Prostate gland (tissue), 2 donors: ENCODE measurements around the gene ELMO1. TPM values are rescaled to one million over a fixed set of nuclear protein-coding genes. Genes with fewer than 3 reads are reported as not detected.
A peak's percentile ranks its signal among the peaks of the same experiment; 100 is the strongest.

Source experiments
- DNase-seq: peaks from one replicate; pipeline ENCODE4 v3.0.0-alpha.2; 2019; ENCODE audit warnings: low spot score
- H3K27ac ChIP-seq, 2 donors: fragments of 200-600 bp; sonication (generic); 2 replicates each; pipeline ENCODE4 v1.5.1; 2017 to 2019
- H3K27me3 ChIP-seq: fragments of 200-600 bp; sonication (generic); replicated peaks from 2 replicates; pipeline ENCODE4 v1.5.1; 2019; ENCODE audit not compliant: insufficient read depth
- H3K36me3 ChIP-seq, 2 donors: fragments of 200-600 bp; sonication (generic); 1 replicate in 1 of 2; 2 replicates in 1 of 2; pipeline versions ENCODE4 v1.5.1 to v1.8.1; 2017 to 2019
- H3K4me1 ChIP-seq: fragments of 200-600 bp; sonication (generic); replicated peaks from 2 replicates; pipeline ENCODE4 v1.5.1; 2019
- H3K4me3 ChIP-seq, 2 donors: fragments of 200-600 bp; sonication (generic); 2 replicates each; pipeline ENCODE4 v1.5.1; 2017 to 2019
- H3K9me3 ChIP-seq: fragments of 200-600 bp; sonication (generic); 2 replicates; pipeline ENCODE4 v1.5.1; 2017
- POLR2A ChIP-seq: fragments of 450-650 bp; IDR thresholded peaks from one replicate; pipeline ENCODE4 v1.6.1; 2016; ENCODE audit warnings: antibody characterized with exemption, mild to moderate bottlenecking
- POLR2AphosphoS5 ChIP-seq: sonication (generic); formaldehyde crosslinking; IDR thresholded peaks from one replicate; pipeline ENCODE4 v1.6.1; 2017; ENCODE audit warnings: antibody characterized with exemption
- WGBS: methylation state at CpG from one replicate; pipeline ENCODE4 v1.1.5; 2018; 5-methylcytosine and 5-hydroxymethylcytosine counted together
- intact Hi-C: fragments of 100-400 bp; cut with DNase I; formaldehyde crosslinking; loops from one replicate; pipeline ENCODE4 v1.14.2; 2022
- total RNA-seq, 2 donors: library from RNA; depleted of rRNA; stranded (reverse); fragments of >200 nt; gene quantifications; one replicate each; pipeline ENCODE4 v1.1.0, GENCODE V29; 2016
- TF ChIP-seq, protein P1 (sequence below), 4 experiments: fragments of 200-600 bp in 2 of 4; fragments of 450-650 bp in 2 of 4; sonication (generic) in 2 of 4; IDR thresholded peaks; 1 replicate in 3 of 4; 2 replicates in 1 of 4; pipeline ENCODE4 v1.5.1; 2016 to 2019; ENCODE audit warnings: antibody characterized with exemption in 4 of 4, mild to moderate bottlenecking in 2 of 4, moderate library complexity in 2 of 4

Gene ELMO1
- total RNA-seq, 2 donors from 2014 or later = 6.7 to 19.3 TPM

DNA sequence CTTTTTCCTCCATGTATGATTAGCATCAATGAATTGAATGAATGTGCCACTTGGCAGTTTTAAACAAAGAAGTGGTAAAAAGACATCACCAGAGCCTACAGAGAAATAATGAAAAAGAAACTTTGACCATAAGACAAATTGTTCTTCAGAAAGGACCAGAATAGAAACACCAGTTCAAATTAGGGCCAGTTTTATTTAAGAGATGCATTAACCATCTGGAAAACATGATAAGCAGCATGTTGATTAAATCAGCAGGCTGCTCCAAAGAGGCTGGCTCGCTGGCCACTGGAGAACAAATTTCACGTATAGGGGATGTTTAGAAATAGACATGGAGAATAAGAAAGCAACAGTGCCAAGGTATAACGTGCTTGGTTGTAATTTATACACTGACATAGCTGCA is 482.0 kb downstream of the ELMO1 start:
- intact Hi-C loops = loop anchor here (1.0 to 5.0 kb wide), 2 partner anchors 216 to 231 kb away; no protein-coding TSS in a partner anchor
- H3K36me3 ChIP-seq = no peaks in the 10 kb centered on the region
- DNase-seq = no peak
- H3K9me3 ChIP-seq = no peaks in the 10 kb centered on the region
- TF ChIP-seq POLR2A (no peak), POLR2AphosphoS5 (no peak)
- TF ChIP-seq, protein P1, sequence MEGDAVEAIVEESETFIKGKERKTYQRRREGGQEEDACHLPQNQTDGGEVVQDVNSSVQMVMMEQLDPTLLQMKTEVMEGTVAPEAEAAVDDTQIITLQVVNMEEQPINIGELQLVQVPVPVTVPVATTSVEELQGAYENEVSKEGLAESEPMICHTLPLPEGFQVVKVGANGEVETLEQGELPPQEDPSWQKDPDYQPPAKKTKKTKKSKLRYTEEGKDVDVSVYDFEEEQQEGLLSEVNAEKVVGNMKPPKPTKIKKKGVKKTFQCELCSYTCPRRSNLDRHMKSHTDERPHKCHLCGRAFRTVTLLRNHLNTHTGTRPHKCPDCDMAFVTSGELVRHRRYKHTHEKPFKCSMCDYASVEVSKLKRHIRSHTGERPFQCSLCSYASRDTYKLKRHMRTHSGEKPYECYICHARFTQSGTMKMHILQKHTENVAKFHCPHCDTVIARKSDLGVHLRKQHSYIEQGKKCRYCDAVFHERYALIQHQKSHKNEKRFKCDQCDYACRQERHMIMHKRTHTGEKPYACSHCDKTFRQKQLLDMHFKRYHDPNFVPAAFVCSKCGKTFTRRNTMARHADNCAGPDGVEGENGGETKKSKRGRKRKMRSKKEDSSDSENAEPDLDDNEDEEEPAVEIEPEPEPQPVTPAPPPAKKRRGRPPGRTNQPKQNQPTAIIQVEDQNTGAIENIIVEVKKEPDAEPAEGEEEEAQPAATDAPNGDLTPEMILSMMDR (IDR thresholded peaks at IDR 0.05) = no peak
- no peak overlapping the region for H3K27ac ChIP-seq
- no peaks in the 10 kb centered on the region for H3K27me3 ChIP-seq
- no peak overlapping the region for H3K4me3 ChIP-seq
- no peaks in the 10 kb centered on the region for H3K4me1 ChIP-seq
- WGBS = 56% methylated on average over 3 of the region's 3 CpGs

DNA sequence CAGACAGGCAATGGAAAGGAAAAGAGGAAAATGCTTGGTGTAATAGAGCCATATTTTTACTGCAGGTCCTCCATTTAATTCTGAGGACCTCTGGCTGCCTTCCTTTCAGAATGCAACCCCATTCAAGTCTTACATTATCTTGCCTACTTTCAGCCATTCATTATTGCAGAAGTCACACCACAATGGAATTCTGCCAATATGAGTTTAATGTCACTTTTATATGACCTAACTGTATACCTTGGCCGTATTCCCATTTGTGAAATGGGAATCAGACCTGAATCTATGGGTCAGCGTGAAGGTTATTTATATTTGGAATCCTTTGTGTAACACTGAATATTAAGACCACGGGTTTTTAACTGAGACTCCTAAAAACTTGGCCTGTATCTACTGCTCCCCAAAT is 482.6 kb downstream of the ELMO1 start:
- H3K27ac ChIP-seq = no peak overlapping the region
- no peaks in the 10 kb centered on the region for H3K27me3 ChIP-seq
- no peaks in the 10 kb centered on the region for H3K9me3 ChIP-seq
- intact Hi-C loops = loop anchor here (5.0 kb wide), 1 partner anchor 231 kb away; no protein-coding TSS in a partner anchor
- H3K4me1 ChIP-seq = no peaks in the 10 kb centered on the region
- DNase-seq = no peak
- H3K4me3 ChIP-seq = no peak overlapping the region
- 34% methylated on average over 3 of the region's 3 CpGs for WGBS
- no peaks in the 10 kb centered on the region for H3K36me3 ChIP-seq
- TF ChIP-seq POLR2A = no peak
- TF ChIP-seq POLR2AphosphoS5 = peak; percentile 22

DNA sequence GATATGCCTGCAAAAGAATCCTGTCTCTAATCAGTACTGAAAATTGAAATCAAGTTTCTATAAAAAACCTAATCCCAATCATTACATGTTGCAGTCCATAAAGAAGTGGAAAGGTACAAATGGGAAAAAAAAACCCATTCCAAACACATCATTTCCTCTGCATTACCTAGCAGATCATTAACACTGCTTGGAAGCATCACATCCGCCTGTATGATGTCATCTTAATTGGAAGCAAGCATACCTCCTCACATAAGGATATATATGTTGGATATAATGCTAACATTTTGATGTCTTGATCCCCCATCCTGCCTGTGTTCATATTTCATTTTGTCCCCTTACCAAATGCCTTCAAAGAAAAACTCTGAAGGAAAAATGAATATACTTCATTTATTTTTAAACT is 483.0 kb downstream of the ELMO1 start:
- 86% methylated on average over 1 of the region's 1 CpG for WGBS
- H3K9me3 ChIP-seq = no peaks in the 10 kb centered on the region
- no peaks in the 10 kb centered on the region for H3K27me3 ChIP-seq
- no peak overlapping the region for H3K27ac ChIP-seq
- intact Hi-C loops = loop anchor here (5.0 kb wide), 1 partner anchor 232 kb away; no protein-coding TSS in a partner anchor
- TF ChIP-seq POLR2A = no peak
- no peak for TF ChIP-seq POLR2AphosphoS5
- TF ChIP-seq, protein P1 (IDR thresholded peaks at IDR 0.05) = no peak
- no peak for DNase-seq
- H3K36me3 ChIP-seq = no peaks in the 10 kb centered on the region
- no peak overlapping the region for H3K4me3 ChIP-seq
- no peaks in the 10 kb centered on the region for H3K4me1 ChIP-seq

DNA sequence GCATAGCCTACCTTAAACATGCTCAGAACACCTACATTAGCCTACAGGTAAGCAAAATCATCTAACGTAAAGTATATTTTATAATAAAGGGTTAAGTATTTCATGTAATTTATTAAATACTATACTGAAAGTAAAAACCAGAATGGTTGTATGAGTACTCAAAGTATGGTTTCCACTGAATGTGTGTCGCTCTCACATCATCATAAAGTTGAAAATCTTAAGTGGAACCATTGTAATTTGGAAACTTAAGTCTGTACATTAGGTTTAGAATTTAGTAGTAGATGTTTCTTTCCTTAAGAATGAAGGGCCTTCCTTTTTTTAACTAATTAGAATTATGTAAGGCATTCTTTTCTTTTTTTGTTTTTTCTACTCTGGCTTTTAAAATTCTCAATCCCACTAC is 484.4 kb downstream of the ELMO1 start:
- TF ChIP-seq, protein P1 (IDR thresholded peaks at IDR 0.05) = no peak
- TF ChIP-seq POLR2A = no peak
- no peak for TF ChIP-seq POLR2AphosphoS5
- no peak overlapping the region for H3K4me3 ChIP-seq
- intact Hi-C loops = no loop called here
- no peaks in the 10 kb centered on the region for H3K27me3 ChIP-seq
- no peak for DNase-seq
- no peaks in the 10 kb centered on the region for H3K36me3 ChIP-seq
- no peaks in the 10 kb centered on the region for H3K9me3 ChIP-seq
- 99% methylated on average over 2 of the region's 2 CpGs for WGBS
- H3K27ac ChIP-seq = no peak overlapping the region
- H3K4me1 ChIP-seq = no peaks in the 10 kb centered on the region

DNA sequence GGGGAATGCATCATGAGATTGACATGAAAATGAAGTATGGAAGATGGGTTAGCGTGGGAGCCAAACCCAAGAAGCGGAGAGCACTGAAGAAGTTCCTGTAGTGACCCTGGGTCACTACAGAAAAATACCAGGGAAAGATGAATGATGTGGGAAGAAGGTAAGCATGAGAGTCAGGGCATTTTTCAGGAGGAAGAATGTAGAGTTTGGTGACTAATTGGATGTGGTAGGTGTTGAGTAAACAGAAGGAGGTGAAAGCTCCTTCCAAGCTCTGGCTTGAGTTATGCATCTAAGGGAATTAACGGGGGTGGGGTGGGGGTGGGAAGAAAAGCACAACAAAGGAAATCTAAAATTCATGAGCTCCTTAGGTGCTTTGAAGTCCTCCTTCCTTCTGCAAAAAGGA is 486.3 kb downstream of the ELMO1 start:
- no peaks in the 10 kb centered on the region for H3K36me3 ChIP-seq
- H3K27ac ChIP-seq = no peak overlapping the region
- TF ChIP-seq, protein P1 (IDR thresholded peaks at IDR 0.05) = no peak
- TF ChIP-seq POLR2A = no peak
- no peak for TF ChIP-seq POLR2AphosphoS5
- DNase-seq = no peak
- intact Hi-C loops = no loop called here
- H3K9me3 ChIP-seq = no peaks in the 10 kb centered on the region
- 78% methylated on average over 3 of the region's 3 CpGs for WGBS
- H3K4me1 ChIP-seq = no peaks in the 10 kb centered on the region
- H3K27me3 ChIP-seq = no peaks in the 10 kb centered on the region
- no peak overlapping the region for H3K4me3 ChIP-seq
